PFSK-1 (cell line): ENCODE results near the gene CHDH.

Experiments
- FOXP2 ChIP-seq: optimal IDR thresholded peaks from 2 replicates; pipeline ENCODE3; 2011; ENCODE audit warnings: borderline replicate concordance, control low read depth, inconsistent platforms; ENCODE audit not compliant: insufficient read depth; ENCODE audit errors: extremely low read length, extremely low read depth
- POLR2AphosphoS5 ChIP-seq: IDR thresholded peaks from 2 replicates; pipeline ENCODE4 v1.6.1; 2012; ENCODE audit warnings: low read depth, mild to moderate bottlenecking, control low read depth, low read length, moderate library complexity
- SIN3A ChIP-seq: IDR thresholded peaks from 2 replicates; pipeline ENCODE4 v1.6.1; 2012; ENCODE audit warnings: mild to moderate bottlenecking, low read length, moderate library complexity, borderline replicate concordance; ENCODE audit not compliant: insufficient read depth
- TAF1 ChIP-seq: IDR thresholded peaks from 2 replicates; pipeline ENCODE4 v1.6.1; 2012; ENCODE audit warnings: low read length, control low read depth, borderline replicate concordance; ENCODE audit not compliant: insufficient read depth
- TF ChIP-seq, protein P1 (sequence below), 2 experiments: IDR thresholded peaks; 2 replicates each; pipeline versions ENCODE4 v1.6.1 to v1.8.0; 2011 to 2012; ENCODE audit warnings: low read depth in 2 of 2, low read length in 2 of 2, control low read depth in 1 of 2, inconsistent platforms in 1 of 2, mild to moderate bottlenecking in 1 of 2, moderate library complexity in 1 of 2; ENCODE audit not compliant: insufficient read depth in 1 of 2

Gene CHDH

DNA sequence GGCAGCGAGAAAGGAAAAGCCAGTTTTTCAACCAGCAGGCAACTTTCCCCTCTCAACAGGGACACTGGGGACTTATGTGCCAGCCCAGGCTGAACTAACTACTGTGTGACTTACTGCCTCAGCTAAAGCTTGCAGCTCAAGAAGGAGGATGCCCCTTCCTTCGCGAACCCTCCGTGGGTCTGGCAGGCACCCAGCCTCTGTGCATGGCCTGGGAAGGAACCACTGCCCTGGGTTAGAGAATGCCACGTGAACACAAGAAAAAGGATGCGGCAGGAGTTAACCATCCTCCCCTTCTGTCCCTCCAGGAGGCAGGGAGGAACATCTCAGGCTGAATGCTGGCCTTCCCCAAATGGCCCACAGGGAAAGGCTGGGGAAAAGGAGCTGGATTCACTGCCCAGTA lies 29.0 kb downstream of the CHDH start:
- TF ChIP-seq SIN3A: no peak
- no peak for TF ChIP-seq TAF1
- TF ChIP-seq POLR2AphosphoS5: no peak
- TF ChIP-seq, protein P1, sequence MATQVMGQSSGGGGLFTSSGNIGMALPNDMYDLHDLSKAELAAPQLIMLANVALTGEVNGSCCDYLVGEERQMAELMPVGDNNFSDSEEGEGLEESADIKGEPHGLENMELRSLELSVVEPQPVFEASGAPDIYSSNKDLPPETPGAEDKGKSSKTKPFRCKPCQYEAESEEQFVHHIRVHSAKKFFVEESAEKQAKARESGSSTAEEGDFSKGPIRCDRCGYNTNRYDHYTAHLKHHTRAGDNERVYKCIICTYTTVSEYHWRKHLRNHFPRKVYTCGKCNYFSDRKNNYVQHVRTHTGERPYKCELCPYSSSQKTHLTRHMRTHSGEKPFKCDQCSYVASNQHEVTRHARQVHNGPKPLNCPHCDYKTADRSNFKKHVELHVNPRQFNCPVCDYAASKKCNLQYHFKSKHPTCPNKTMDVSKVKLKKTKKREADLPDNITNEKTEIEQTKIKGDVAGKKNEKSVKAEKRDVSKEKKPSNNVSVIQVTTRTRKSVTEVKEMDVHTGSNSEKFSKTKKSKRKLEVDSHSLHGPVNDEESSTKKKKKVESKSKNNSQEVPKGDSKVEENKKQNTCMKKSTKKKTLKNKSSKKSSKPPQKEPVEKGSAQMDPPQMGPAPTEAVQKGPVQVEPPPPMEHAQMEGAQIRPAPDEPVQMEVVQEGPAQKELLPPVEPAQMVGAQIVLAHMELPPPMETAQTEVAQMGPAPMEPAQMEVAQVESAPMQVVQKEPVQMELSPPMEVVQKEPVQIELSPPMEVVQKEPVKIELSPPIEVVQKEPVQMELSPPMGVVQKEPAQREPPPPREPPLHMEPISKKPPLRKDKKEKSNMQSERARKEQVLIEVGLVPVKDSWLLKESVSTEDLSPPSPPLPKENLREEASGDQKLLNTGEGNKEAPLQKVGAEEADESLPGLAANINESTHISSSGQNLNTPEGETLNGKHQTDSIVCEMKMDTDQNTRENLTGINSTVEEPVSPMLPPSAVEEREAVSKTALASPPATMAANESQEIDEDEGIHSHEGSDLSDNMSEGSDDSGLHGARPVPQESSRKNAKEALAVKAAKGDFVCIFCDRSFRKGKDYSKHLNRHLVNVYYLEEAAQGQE (IDR thresholded peaks at IDR 0.05; ENCODE audit: insufficient read depth in 1 of 2, low read depth in 2 of 2, low read length in 2 of 2): no peak
- TF ChIP-seq FOXP2: no peak

DNA sequence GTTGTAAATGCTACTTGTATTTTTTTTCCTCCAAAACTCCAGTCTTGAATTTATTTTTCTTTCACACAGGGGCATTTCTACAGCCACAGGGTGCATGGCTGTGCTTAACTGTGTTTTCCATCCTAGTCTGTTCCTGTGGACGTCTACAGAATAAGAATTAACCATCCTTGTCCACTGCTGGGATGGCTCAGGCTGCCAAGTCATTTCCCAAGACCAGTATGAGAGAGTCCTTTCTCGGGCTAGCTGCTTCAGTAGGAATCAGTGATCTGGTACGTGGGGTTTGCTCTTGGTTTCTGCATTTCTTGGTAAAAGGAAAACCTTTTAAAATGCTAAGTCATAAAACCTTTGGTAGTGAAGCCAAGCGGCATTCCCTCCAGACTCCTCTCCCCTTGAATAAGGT lies 29.8 kb downstream of the CHDH start:
- TF ChIP-seq, protein P1 (IDR thresholded peaks at IDR 0.05; ENCODE audit: insufficient read depth in 1 of 2, low read depth in 2 of 2, low read length in 2 of 2): no peak
- TF ChIP-seq TAF1: no peak
- TF ChIP-seq SIN3A: no peak
- no peak for TF ChIP-seq FOXP2
- TF ChIP-seq POLR2AphosphoS5: no peak

DNA sequence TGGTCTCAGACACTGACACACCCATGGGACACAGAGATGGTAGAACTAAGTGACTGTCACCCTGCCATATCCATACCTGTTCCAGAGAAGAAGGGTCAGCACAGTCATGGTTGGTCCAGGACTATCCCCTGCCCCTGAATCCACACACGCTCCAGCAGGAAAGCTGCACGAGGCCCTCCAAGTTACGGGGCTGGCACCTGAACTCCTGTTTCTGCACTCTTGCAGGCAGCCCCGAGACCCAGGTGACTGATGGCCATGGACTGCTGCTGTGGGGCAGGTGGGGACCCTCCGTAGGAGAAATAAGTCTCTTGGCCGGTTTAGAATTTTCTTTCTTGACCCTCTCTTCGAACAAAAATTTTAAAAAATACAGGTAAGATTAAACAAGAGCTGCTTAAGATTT lies 30.6 kb downstream of the CHDH start:
- TF ChIP-seq TAF1 (no peak), FOXP2 (no peak), POLR2AphosphoS5 (no peak), SIN3A (no peak)
- TF ChIP-seq, protein P1 (IDR thresholded peaks at IDR 0.05; ENCODE audit: insufficient read depth in 1 of 2, low read depth in 2 of 2, low read length in 2 of 2): no peak

- TF ChIP-seq FOXP2 (no peak), POLR2AphosphoS5 (no peak), TAF1 (no peak), SIN3A (no peak)
- TF ChIP-seq, protein P1 (IDR thresholded peaks at IDR 0.05; ENCODE audit: insufficient read depth in 1 of 2, low read depth in 2 of 2, low read length in 2 of 2): no peak
Measured at GRCh38 chr3:53815067-53815466, 31.2 kb downstream of the CHDH start.

- TF ChIP-seq, protein P1 (IDR thresholded peaks at IDR 0.05; ENCODE audit: insufficient read depth in 1 of 2, low read depth in 2 of 2, low read length in 2 of 2): no peak
- no peak for TF ChIP-seq TAF1
Measured at GRCh38 chr3:53813876-53814275, 32.3 kb downstream of the CHDH start.
